HG02759 (cell line): ENCODE measurements around the gene PUS3.
A peak's percentile ranks its signal among the peaks of the same experiment; 100 is the strongest.

Experiments
- ATAC-seq: cut with Tn5 transposase; IDR thresholded peaks from one replicate; pipeline ENCODE4 v1.9.1; 2021; ENCODE audit warnings: mild to moderate bottlenecking, moderate library complexity; ENCODE audit not compliant: unreplicated experiment

The PUS3 gene

GRCh38 chr11:125902927-125903710, at the start of gene PUS3:
PUS3 (minus strand) TSS chr11:125903206; CDS start chr11:125896284, 6,922 bp downstream.
- peak; percentile 97 for ATAC-seq

- no peak for ATAC-seq
These were observed 49.6 kb upstream of the PUS3 start for GRCh38 chr11:125952559-125952958.

- ATAC-seq: no peak
These were observed 48.7 kb upstream of the PUS3 start for GRCh38 chr11:125951731-125952130.

- no peak for ATAC-seq
These were observed 48.0 kb upstream of the PUS3 start for GRCh38 chr11:125950696-125951651.

GRCh38 chr11:125950178-125950490, 47.1 kb upstream of the PUS3 start:
- ATAC-seq: no peak

GRCh38 chr11:125949271-125950177, 46.5 kb upstream of the PUS3 start:
- no peak for ATAC-seq

GRCh38 chr11:125948278-125949051, 45.5 kb upstream of the PUS3 start:
- ATAC-seq: no peak

GRCh38 chr11:125947419-125948277, 44.6 kb upstream of the PUS3 start:
- no peak for ATAC-seq

GRCh38 chr11:125946712-125947418, 43.9 kb upstream of the PUS3 start:
- no peak for ATAC-seq

GRCh38 chr11:125945797-125946520, 43.0 kb upstream of the PUS3 start, which contains the start of gene VSIG10L2:
VSIG10L2 (plus strand) TSS chr11:125946044; CDS start chr11:125946056, 12 bp downstream.
- no peak for ATAC-seq

GRCh38 chr11:125945011-125945796, 42.2 kb upstream of the PUS3 start:
- ATAC-seq: no peak

- no peak for ATAC-seq
These were observed 41.5 kb upstream of the PUS3 start for GRCh38 chr11:125944350-125945010.

GRCh38 chr11:125943661-125944349, 40.8 kb upstream of the PUS3 start:
- no peak for ATAC-seq

- no peak for ATAC-seq
These were observed 39.9 kb upstream of the PUS3 start for GRCh38 chr11:125942771-125943428.
